Erythroblast (primary cell): Measurements from ENCODE around the gene PRR30.

Experiments used
- GATA1 ChIP-seq: IDR thresholded peaks from 2 replicates; pipeline ENCODE4 v1.6.1; 2011; ENCODE audit warnings: low read depth, mild to moderate bottlenecking, control low read depth, low read length, moderate library complexity
- POLR2A ChIP-seq: IDR thresholded peaks from 2 replicates; pipeline ENCODE4 v1.6.1; 2011; ENCODE audit warnings: mild to moderate bottlenecking, low read length

DNA sequence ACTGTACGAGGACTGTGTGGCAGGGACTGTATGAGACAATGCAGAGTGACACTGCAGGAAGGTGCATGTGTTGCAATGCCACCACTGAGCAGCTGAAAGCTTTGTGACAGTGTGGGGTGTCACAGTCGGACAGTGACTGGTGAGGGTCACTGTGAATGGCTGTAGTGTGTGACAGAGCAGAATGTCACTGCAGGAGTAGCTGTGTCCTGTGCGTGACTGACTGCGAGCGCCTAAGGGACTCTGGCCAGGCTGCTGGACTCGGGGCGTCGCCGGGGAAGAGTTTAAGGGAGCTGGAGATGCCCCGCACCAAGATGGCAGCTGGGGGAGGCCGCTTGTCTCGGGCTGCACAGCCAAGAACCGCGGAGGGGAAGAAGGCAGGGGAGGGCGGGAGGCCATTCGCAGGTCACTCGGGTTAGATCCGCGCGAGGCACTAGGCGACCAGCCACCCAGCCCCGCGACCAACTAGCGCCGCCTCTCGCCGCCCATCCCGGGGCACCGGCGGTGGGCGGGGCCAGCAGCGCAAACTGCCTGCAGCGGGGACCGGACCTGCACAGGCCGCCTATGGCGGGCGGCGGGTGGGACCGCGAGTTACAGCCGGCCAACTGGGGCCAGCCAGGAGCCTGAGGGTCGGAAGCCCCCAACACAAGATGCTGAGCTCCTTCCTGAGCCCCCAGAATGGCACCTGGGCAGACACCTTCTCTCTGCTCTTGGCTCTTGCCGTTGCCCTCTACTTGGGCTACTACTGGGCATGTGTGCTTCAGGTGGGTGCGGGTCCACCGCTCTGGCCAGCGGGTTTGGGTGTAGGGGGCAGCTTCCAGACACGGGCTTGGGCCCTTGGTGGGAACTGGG is 15.7 kb downstream of the PRR30 start, which contains the start of gene ABHD1:
- TF ChIP-seq POLR2A (no peak), GATA1 (no peak)
